ENCODE results near the gene IL17REL. TPM values are rescaled to one million over a fixed set of nuclear protein-coding genes. Genes with fewer than 3 reads are reported as not detected.
"Not testable (repeated sequence)": the region's sequence is repeated elsewhere in the genome, so short reads cannot be mapped to it uniquely, and the experiment has no call there.

Gene IL17REL
- total RNA-seq, 4 donors from 2014 or later = not detected

GRCh38 chr22:49946612-49947295 is 65.8 kb downstream of the IL17REL start:
- H3K36me3 ChIP-seq = no peaks in the 10 kb centered on the region
- WGBS, 2 donors = 64% methylated on average over 6 of the region's 17 CpGs; no CpG with 5 or more reads in 1 of the 2 donors
- H3K27ac ChIP-seq = peak overlapping the region in 1 of 4 donors; percentile 89
- TF ChIP-seq POLR2A (IDR thresholded peaks at IDR 0.05) = no peak
- TF ChIP-seq CTCF (IDR thresholded peaks at IDR 0.05) = no peak
- H3K4me3 ChIP-seq = peak overlapping the region in 1 of 4 donors; percentile 11
- intact Hi-C loops (cut with DNase I) = no loop called here
- peaks cover 41 to 63% (median 42%) of the 10 kb centered on the region in 3 donors for H3K4me1 ChIP-seq
- H3K9me3 ChIP-seq = no peaks in the 10 kb centered on the region
- no peaks in the 10 kb centered on the region for H3K27me3 ChIP-seq
- no peak for DNase-seq

GRCh38 chr22:49945042-49945794 is 67.3 kb downstream of the IL17REL start:
- H3K4me1 ChIP-seq = peaks cover 29 to 50% (median 32%) of the 10 kb centered on the region in 3 donors
- H3K36me3 ChIP-seq; H3K9me3 ChIP-seq; DNase-seq; H3K27me3 ChIP-seq; H3K27ac ChIP-seq; intact Hi-C loops (cut with DNase I); H3K4me3 ChIP-seq: not testable (repeated sequence)
- 100% methylated on average over 1 of the region's 17 CpGs; no CpG with 5 or more reads in 1 of the 2 donors for WGBS, 2 donors

Small RNAs within 50 kb of the gene (small RNA-seq; reads per million reads assigned to genes)
- gene MIR6821 = 0 to 0.15 (median 0.08) reads per million in 4 donors

Other genes with a start within 250 kb of the IL17REL start
- gene BRD1, start 184.9 kb downstream of the IL17REL start, total RNA-seq = 10 to 100 TPM; 17.8 to 37.4 (median 29.9) TPM
- 10 to 100 TPM in 3 of 4 donors, 1 to 10 TPM in 1; 9.6 to 14.1 (median 13.7) TPM for gene ZBED4, start 158.9 kb downstream of the IL17REL start, total RNA-seq
- 10 to 100 TPM; 12.8 to 16.6 (median 13.0) TPM for gene ALG12, start 94.3 kb downstream of the IL17REL start, total RNA-seq
- 10 to 100 TPM; 22.7 to 45.7 (median 35.5) TPM for gene CRELD2, start 94.1 kb downstream of the IL17REL start, total RNA-seq
- 10 to 100 TPM; 43.8 to 75.7 (median 52.1) TPM for gene PIM3, start 52.0 kb downstream of the IL17REL start, total RNA-seq
- gene TTLL8, start 45.5 kb upstream of the IL17REL start, total RNA-seq = not detected
- gene MLC1, start 72.7 kb upstream of the IL17REL start, total RNA-seq = under 1 TPM in 2 of 4 donors, not detected in 2; under 0.01 to 0.70 TPM
- under 1 TPM in 3 of 4 donors, not detected in 1; 0.06 to 0.57 (median 0.13) TPM for gene MOV10L1, start 77.2 kb upstream of the IL17REL start, total RNA-seq
- 1 to 10 TPM; 1.6 to 4.5 (median 3.4) TPM for gene PANX2, start 158.0 kb upstream of the IL17REL start, total RNA-seq
- 10 to 100 TPM; 39.3 to 55.1 (median 45.8) TPM for gene TRABD, start 173.1 kb upstream of the IL17REL start, total RNA-seq
- 10 to 100 TPM; 23.9 to 36.3 (median 27.0) TPM for gene SELENOO, start 188.2 kb upstream of the IL17REL start, total RNA-seq
- gene TUBGCP6, start 232.3 kb upstream of the IL17REL start, total RNA-seq = 10 to 100 TPM; 20.3 to 44.3 (median 32.2) TPM
- 10 to 100 TPM; 18.2 to 46.3 (median 35.6) TPM for gene HDAC10, start 238.5 kb upstream of the IL17REL start, total RNA-seq
- gene MAPK12, start 248.9 kb upstream of the IL17REL start, total RNA-seq = 1 to 10 TPM in 3 of 4 donors, under 1 TPM in 1; 0.19 to 6.9 (median 2.3) TPM